Omental fat pad (tissue), 4 donors: ENCODE results near the gene LILRB4. TPM values are rescaled to one million over a fixed set of nuclear protein-coding genes. Genes with fewer than 3 reads are reported as not detected.

Experiments
- ATAC-seq: fragments of 150-250 bp; one replicate; pipeline ENCODE4 v1.9.1; 2016; ENCODE audit warnings: mild to moderate bottlenecking, moderate library complexity; ENCODE audit not compliant: low FRiP score
- DNase-seq: peaks from one replicate; pipeline ENCODE4 v3.0.0-alpha.2; 2019; ENCODE audit warnings: low spot score
- CTCF ChIP-seq, 3 donors: fragments of 450-650 bp; IDR thresholded peaks; one replicate each; pipeline ENCODE4 v1.5.1; 2016 to 2017; ENCODE audit warnings: antibody characterized with exemption in 3 of 3, mild to moderate bottlenecking in 3 of 3, moderate library complexity in 2 of 3
- total RNA-seq, 4 donors: library from RNA; depleted of rRNA; stranded (reverse); fragments of >200 nt; gene quantifications; one replicate each; pipeline ENCODE4 v1.1.0, GENCODE V29; 2016

The LILRB4 gene
- total RNA-seq, 4 donors from 2014 or later, result 7.8 to 36.7 (median 10.4) TPM

GRCh38 chr19:54659300-54659699, 3.5 kb upstream of the LILRB4 start:
- no peak for TF ChIP-seq CTCF (IDR thresholded peaks at IDR 0.05)
- ATAC-seq, result no peak
- no peak for DNase-seq

- ATAC-seq, result no peak
- TF ChIP-seq CTCF (IDR thresholded peaks at IDR 0.05), result no peak
- DNase-seq, result no peak
Observed at GRCh38 chr19:54660306-54660705, 2.5 kb upstream of the LILRB4 start.

GRCh38 chr19:54660964-54661363, 1.8 kb upstream of the LILRB4 start:
- no peak for ATAC-seq
- no peak for TF ChIP-seq CTCF (IDR thresholded peaks at IDR 0.05)
- no peak for DNase-seq

GRCh38 chr19:54661846-54662481, 821 bp upstream of the LILRB4 start:
- no peak for TF ChIP-seq CTCF (IDR thresholded peaks at IDR 0.05)
- DNase-seq (no peak), ATAC-seq (no peak)

- DNase-seq (no peak), ATAC-seq (no peak)
- no peak for TF ChIP-seq CTCF (IDR thresholded peaks at IDR 0.05)
Observed at GRCh38 chr19:54665530-54665929, 2.7 kb downstream of the LILRB4 start.

- ATAC-seq, result no peak
- TF ChIP-seq CTCF (IDR thresholded peaks at IDR 0.05), result no peak
- DNase-seq, result no peak
Observed at GRCh38 chr19:54667217-54667616, 4.4 kb downstream of the LILRB4 start.

- no peak for ATAC-seq
- TF ChIP-seq CTCF (IDR thresholded peaks at IDR 0.05), result no peak
- DNase-seq, result no peak
Observed at GRCh38 chr19:54668353-54668752, 5.6 kb downstream of the LILRB4 start.
